ENCODE data around the gene KNTC1. TPM values are rescaled to one million over a fixed set of nuclear protein-coding genes. Genes with fewer than 3 reads are reported as not detected.

KNTC1 gene
- total and polyA plus RNA-seq, 2 of the 13 experiments (the other 11 are each of a cell fraction or from before 2014, with no cell fraction given) = 45.1 to 57.6 TPM

DNA sequence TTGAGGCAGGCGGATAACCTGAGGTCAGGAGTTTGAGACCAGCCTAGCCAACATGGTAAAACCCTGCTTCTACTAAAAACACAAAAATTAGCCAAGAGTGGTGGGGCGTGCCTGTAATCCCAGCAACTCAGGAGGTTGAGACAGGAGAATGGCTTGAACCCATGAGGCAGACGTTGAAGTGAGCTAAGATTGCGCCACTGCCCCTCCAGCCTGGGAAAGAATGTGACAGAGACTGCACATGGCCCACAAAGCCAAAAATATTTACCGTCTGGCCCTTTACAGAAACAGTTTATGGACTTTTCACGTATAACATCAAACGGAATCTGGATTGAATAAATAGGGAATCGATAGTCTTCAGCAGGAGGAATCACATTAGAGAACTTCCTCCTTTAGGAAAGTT is 3.8 kb upstream of the KNTC1 start (continued):
- TF ChIP-seq, protein P1, sequence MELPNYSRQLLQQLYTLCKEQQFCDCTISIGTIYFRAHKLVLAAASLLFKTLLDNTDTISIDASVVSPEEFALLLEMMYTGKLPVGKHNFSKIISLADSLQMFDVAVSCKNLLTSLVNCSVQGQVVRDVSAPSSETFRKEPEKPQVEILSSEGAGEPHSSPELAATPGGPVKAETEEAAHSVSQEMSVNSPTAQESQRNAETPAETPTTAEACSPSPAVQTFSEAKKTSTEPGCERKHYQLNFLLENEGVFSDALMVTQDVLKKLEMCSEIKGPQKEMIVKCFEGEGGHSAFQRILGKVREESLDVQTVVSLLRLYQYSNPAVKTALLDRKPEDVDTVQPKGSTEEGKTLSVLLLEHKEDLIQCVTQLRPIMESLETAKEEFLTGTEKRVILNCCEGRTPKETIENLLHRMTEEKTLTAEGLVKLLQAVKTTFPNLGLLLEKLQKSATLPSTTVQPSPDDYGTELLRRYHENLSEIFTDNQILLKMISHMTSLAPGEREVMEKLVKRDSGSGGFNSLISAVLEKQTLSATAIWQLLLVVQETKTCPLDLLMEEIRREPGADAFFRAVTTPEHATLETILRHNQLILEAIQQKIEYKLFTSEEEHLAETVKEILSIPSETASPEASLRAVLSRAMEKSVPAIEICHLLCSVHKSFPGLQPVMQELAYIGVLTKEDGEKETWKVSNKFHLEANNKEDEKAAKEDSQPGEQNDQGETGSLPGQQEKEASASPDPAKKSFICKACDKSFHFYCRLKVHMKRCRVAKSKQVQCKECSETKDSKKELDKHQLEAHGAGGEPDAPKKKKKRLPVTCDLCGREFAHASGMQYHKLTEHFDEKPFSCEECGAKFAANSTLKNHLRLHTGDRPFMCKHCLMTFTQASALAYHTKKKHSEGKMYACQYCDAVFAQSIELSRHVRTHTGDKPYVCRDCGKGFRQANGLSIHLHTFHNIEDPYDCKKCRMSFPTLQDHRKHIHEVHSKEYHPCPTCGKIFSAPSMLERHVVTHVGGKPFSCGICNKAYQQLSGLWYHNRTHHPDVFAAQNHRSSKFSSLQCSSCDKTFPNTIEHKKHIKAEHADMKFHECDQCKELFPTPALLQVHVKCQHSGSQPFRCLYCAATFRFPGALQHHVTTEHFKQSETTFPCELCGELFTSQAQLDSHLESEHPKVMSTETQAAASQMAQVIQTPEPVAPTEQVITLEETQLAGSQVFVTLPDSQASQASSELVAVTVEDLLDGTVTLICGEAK (IDR thresholded peaks at IDR 0.05) = no peak
- TF ChIP-seq, protein P1 (CRISPR knock-in tag; IDR thresholded peaks at IDR 0.05) = no peak
- TF ChIP-seq ZFAT (CRISPR knock-in tag; conservative IDR thresholded peaks at IDR 0.05) = no peak
- TF ChIP-seq ZNF510 (CRISPR knock-in tag; IDR thresholded peaks at IDR 0.05; ENCODE audit: low read depth) = no peak
- no peak for TF ChIP-seq IKZF4 (CRISPR knock-in tag; IDR thresholded peaks at IDR 0.05; ENCODE audit: borderline replicate concordance, low read depth, not compliant biosample characterization)
- TF ChIP-seq, protein P2, sequence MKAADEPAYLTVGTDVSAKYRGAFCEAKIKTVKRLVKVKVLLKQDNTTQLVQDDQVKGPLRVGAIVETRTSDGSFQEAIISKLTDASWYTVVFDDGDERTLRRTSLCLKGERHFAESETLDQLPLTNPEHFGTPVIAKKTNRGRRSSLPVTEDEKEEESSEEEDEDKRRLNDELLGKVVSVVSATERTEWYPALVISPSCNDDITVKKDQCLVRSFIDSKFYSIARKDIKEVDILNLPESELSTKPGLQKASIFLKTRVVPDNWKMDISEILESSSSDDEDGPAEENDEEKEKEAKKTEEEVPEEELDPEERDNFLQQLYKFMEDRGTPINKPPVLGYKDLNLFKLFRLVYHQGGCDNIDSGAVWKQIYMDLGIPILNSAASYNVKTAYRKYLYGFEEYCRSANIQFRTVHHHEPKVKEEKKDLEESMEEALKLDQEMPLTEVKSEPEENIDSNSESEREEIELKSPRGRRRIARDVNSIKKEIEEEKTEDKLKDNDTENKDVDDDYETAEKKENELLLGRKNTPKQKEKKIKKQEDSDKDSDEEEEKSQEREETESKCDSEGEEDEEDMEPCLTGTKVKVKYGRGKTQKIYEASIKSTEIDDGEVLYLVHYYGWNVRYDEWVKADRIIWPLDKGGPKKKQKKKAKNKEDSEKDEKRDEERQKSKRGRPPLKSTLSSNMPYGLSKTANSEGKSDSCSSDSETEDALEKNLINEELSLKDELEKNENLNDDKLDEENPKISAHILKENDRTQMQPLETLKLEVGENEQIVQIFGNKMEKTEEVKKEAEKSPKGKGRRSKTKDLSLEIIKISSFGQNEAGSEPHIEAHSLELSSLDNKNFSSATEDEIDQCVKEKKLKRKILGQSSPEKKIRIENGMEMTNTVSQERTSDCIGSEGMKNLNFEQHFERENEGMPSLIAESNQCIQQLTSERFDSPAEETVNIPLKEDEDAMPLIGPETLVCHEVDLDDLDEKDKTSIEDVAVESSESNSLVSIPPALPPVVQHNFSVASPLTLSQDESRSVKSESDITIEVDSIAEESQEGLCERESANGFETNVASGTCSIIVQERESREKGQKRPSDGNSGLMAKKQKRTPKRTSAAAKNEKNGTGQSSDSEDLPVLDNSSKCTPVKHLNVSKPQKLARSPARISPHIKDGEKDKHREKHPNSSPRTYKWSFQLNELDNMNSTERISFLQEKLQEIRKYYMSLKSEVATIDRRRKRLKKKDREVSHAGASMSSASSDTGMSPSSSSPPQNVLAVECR (CRISPR knock-in tag; IDR thresholded peaks at IDR 0.05; ENCODE audit: borderline replicate concordance) = peak; percentile 75
- no peak for TF ChIP-seq ZNF225 (CRISPR knock-in tag; IDR thresholded peaks at IDR 0.05)
- TF ChIP-seq, protein P3, sequence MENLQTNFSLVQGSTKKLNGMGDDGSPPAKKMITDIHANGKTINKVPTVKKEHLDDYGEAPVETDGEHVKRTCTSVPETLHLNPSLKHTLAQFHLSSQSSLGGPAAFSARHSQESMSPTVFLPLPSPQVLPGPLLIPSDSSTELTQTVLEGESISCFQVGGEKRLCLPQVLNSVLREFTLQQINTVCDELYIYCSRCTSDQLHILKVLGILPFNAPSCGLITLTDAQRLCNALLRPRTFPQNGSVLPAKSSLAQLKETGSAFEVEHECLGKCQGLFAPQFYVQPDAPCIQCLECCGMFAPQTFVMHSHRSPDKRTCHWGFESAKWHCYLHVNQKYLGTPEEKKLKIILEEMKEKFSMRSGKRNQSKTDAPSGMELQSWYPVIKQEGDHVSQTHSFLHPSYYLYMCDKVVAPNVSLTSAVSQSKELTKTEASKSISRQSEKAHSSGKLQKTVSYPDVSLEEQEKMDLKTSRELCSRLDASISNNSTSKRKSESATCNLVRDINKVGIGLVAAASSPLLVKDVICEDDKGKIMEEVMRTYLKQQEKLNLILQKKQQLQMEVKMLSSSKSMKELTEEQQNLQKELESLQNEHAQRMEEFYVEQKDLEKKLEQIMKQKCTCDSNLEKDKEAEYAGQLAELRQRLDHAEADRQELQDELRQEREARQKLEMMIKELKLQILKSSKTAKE (CRISPR knock-in tag; IDR thresholded peaks at IDR 0.05; ENCODE audit: borderline replicate concordance) = no peak
- TF ChIP-seq, protein P4, sequence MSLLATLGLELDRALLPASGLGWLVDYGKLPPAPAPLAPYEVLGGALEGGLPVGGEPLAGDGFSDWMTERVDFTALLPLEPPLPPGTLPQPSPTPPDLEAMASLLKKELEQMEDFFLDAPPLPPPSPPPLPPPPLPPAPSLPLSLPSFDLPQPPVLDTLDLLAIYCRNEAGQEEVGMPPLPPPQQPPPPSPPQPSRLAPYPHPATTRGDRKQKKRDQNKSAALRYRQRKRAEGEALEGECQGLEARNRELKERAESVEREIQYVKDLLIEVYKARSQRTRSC (CRISPR knock-in tag; IDR thresholded peaks at IDR 0.05; ENCODE audit: low read depth) = no peak
- TF ChIP-seq NFIB (CRISPR knock-in tag; IDR thresholded peaks at IDR 0.05; ENCODE audit: borderline replicate concordance) = no peak

Data from HepG2 (cell line).